Urothelium cell line (cell line): ENCODE results near the gene FBXL17.

ENCODE experiments used
- DNase-seq: peaks from one replicate; pipeline ENCODE4 v3.0.0; 2011; ENCODE audit warnings: low spot score, mixed read lengths
- FAIRE-seq: peaks from 2 replicates; lab custom pipeline; 2011; peaks lifted over from hg19 to GRCh38; lab: Jason Lieb, UNC

Gene FBXL17

GRCh38 chr5:108255468-108255867 is 126.4 kb downstream of the FBXL17 start:
- FAIRE-seq (no peak), DNase-seq (no peak)

GRCh38 chr5:108251350-108251749 is 130.5 kb downstream of the FBXL17 start:
- no peak for FAIRE-seq
- no peak for DNase-seq

- no peak for DNase-seq
- no peak for FAIRE-seq
These were observed 132.0 kb downstream of the FBXL17 start for GRCh38 chr5:108249785-108250426.

- FAIRE-seq (no peak), DNase-seq (no peak)
These were observed 132.7 kb downstream of the FBXL17 start for GRCh38 chr5:108249095-108249784.

GRCh38 chr5:108238936-108239887 is 142.7 kb downstream of the FBXL17 start:
- FAIRE-seq (no peak), DNase-seq (peak; percentile 22)

GRCh38 chr5:108238461-108238860 is 143.4 kb downstream of the FBXL17 start:
- DNase-seq (no peak), FAIRE-seq (no peak)

GRCh38 chr5:108233617-108234155 is 148.2 kb downstream of the FBXL17 start:
- DNase-seq: no peak
- no peak for FAIRE-seq

- FAIRE-seq (no peak), DNase-seq (no peak)
These were observed 149.1 kb downstream of the FBXL17 start for GRCh38 chr5:108232805-108233204.

- no peak for FAIRE-seq
- no peak for DNase-seq
These were observed 159.9 kb downstream of the FBXL17 start for GRCh38 chr5:108222011-108222410.

- DNase-seq (no peak), FAIRE-seq (no peak)
These were observed 161.1 kb downstream of the FBXL17 start for GRCh38 chr5:108220834-108221233.

GRCh38 chr5:108216890-108217289 is 165.0 kb downstream of the FBXL17 start:
- FAIRE-seq (no peak), DNase-seq (peak; percentile 52)

- FAIRE-seq: no peak
- DNase-seq: no peak
These were observed 167.0 kb downstream of the FBXL17 start for GRCh38 chr5:108214857-108215256.

- FAIRE-seq (no peak), DNase-seq (no peak)
These were observed 169.0 kb downstream of the FBXL17 start for GRCh38 chr5:108212775-108213346.

GRCh38 chr5:108206707-108207106 is 175.2 kb downstream of the FBXL17 start:
- DNase-seq: no peak
- FAIRE-seq: no peak

- no peak for DNase-seq
- no peak for FAIRE-seq
These were observed 180.2 kb downstream of the FBXL17 start for GRCh38 chr5:108201721-108202120.

- DNase-seq: no peak
- no peak for FAIRE-seq
These were observed 185.6 kb downstream of the FBXL17 start for GRCh38 chr5:108196276-108196675.

- FAIRE-seq (no peak), DNase-seq (peak; percentile 62)
These were observed 188.7 kb downstream of the FBXL17 start for GRCh38 chr5:108193021-108193795.

- FAIRE-seq (no peak), DNase-seq (no peak)
These were observed 197.0 kb downstream of the FBXL17 start for GRCh38 chr5:108184940-108185339.

GRCh38 chr5:108181975-108182374 is 199.9 kb downstream of the FBXL17 start:
- DNase-seq (no peak), FAIRE-seq (no peak)

- DNase-seq: no peak
- no peak for FAIRE-seq
These were observed 207.6 kb downstream of the FBXL17 start for GRCh38 chr5:108174286-108174685.
